ENCODE measurements around the gene SLAIN2. TPM values are rescaled to one million over a fixed set of nuclear protein-coding genes. Genes with fewer than 3 reads are reported as not detected.
"Not testable (repeated sequence)": the region's sequence is repeated elsewhere in the genome, so short reads cannot be mapped to it uniquely, and the experiment has no call there.

The SLAIN2 gene
- total RNA-seq, 1 donor: 83.7 TPM

DNA sequence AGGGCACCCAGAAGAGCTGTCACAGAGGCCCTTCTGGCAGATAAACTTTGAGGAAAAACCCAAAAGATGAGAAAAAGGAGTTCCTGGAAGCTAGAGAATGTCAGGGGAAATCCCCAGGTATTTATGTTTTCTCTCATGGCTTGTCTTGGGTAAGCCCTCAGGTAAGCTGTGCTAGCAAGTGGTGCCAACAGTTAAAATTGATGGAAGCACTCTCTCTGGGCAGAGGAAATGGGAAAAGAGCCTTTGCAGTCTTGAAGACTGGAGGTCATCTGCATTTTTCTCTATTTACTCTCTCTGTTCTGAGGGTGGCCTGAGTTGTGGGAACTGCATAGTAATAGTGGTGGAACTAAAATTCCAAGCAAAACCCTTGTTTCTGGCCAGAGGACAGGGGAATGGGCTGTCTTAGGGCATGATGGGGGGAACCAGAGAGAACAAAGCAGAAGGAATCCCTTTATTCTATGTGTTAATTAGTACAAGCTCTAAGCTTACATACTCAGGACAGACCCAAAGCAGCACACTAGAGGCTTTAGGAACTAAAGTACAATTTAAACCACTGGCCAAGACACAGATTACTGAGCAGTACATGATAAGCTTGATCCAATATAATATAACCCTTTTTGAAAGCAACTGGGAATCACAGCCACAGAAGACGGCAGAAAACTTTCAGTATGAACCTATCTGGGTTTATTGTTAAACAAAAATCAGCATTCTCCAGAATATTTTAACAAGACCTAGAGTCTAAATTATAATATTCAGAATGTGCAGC is 88.6 kb downstream of the SLAIN2 start:
- peaks cover 5% of the 10 kb centered on the region for H3K4me1 ChIP-seq (ENCODE audit: insufficient read depth, low read length)
- H3K27me3 ChIP-seq (ENCODE audit: insufficient read depth, low read length): no peaks in the 10 kb centered on the region
- H3K4me3 ChIP-seq (ENCODE audit: low read length): no peak overlapping the region
- H3K9me3 ChIP-seq (ENCODE audit: low read depth, low read length): no peaks in the 10 kb centered on the region

- no peak overlapping the region for H3K4me3 ChIP-seq (ENCODE audit: low read length)
- H3K27me3 ChIP-seq (ENCODE audit: insufficient read depth, low read length): no peaks in the 10 kb centered on the region
- H3K4me1 ChIP-seq (ENCODE audit: insufficient read depth, low read length): peaks cover 5% of the 10 kb centered on the region
- no peaks in the 10 kb centered on the region for H3K9me3 ChIP-seq (ENCODE audit: low read depth, low read length)
Observed at GRCh38 chr4:48431401-48431800, 90.1 kb downstream of the SLAIN2 start.

DNA sequence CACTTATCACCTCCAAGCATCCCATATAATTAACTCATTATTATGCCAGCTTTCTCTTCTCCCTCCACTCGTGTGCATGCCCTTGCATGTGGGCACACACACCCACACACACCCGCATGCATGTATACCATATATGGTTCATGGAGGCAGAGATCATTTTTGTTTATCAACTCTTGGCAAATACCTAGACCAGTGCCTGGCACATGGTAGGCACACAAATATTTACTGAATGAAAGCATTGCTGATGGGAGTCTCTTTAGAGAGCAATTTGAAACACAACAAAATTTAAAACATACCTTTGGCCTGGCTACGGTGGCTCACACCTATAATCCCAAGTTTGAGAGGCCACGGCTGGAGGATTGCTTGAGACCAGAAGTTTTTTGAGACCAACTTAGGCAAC is 90.7 kb downstream of the SLAIN2 start:
- H3K9me3 ChIP-seq (ENCODE audit: low read depth, low read length): no peaks in the 10 kb centered on the region
- no peak overlapping the region for H3K4me3 ChIP-seq (ENCODE audit: low read length)
- H3K4me1 ChIP-seq (ENCODE audit: insufficient read depth, low read length): peaks cover 5% of the 10 kb centered on the region
- H3K27me3 ChIP-seq (ENCODE audit: insufficient read depth, low read length): no peaks in the 10 kb centered on the region

DNA sequence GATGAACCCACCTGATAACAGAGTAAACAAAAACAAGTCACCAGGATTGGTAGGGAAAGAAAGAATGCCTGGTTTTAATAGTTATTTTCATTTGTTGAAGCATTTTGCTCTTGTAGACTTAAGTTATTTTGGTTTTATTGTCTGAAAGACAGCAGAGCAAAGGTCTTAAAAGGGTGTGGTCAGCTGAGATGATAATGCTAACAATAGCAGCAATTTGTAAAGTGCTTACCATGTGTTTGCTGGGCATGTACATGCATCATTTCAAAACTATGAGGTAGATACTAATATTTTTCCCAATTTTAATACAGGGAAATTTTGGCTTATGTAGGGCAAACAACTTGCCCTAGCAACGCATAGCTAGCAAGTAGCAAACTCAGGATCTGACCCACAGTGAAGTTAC is 95.0 kb downstream of the SLAIN2 start:
- Histone ChIP-seq H3K4me3 (ENCODE audit: low read length) (no peak overlapping the region), H3K27me3 (ENCODE audit: insufficient read depth, low read length) (no peaks in the 10 kb centered on the region), H3K9me3 (ENCODE audit: low read depth, low read length) (no peaks in the 10 kb centered on the region), H3K4me1 (ENCODE audit: insufficient read depth, low read length) (peaks cover 1% of the 10 kb centered on the region)

- Histone ChIP-seq H3K4me1 (ENCODE audit: insufficient read depth, low read length) (no peaks in the 10 kb centered on the region), H3K4me3 (ENCODE audit: low read length) (no peak overlapping the region), H3K27me3 (ENCODE audit: insufficient read depth, low read length) (no peaks in the 10 kb centered on the region), H3K9me3 (ENCODE audit: low read depth, low read length) (no peaks in the 10 kb centered on the region)
Observed at GRCh38 chr4:48439988-48440387, 98.7 kb downstream of the SLAIN2 start.

DNA sequence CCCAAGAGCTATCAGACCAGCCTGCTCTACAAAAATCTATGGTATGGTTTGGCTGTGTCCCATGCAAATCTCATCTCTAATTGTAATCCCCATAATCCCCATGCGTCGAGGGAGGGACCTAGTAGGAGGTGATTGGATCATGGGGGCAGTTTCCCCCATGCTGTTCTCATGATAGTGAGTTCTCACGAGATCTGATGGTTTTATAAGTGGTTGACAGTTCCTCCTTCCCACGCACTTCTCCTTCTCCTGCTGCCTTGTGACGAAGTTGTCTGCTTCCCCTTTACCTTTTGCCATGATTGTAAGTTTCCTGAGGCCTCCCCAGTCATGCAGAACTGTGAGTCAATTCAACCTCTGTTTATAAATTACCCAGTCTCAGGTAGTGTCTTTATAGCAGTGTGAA is 99.6 kb downstream of the SLAIN2 start:
- H3K4me1 ChIP-seq (ENCODE audit: insufficient read depth, low read length); H3K27me3 ChIP-seq (ENCODE audit: insufficient read depth, low read length); H3K9me3 ChIP-seq (ENCODE audit: low read depth, low read length); H3K4me3 ChIP-seq (ENCODE audit: low read length): not testable (repeated sequence)

DNA sequence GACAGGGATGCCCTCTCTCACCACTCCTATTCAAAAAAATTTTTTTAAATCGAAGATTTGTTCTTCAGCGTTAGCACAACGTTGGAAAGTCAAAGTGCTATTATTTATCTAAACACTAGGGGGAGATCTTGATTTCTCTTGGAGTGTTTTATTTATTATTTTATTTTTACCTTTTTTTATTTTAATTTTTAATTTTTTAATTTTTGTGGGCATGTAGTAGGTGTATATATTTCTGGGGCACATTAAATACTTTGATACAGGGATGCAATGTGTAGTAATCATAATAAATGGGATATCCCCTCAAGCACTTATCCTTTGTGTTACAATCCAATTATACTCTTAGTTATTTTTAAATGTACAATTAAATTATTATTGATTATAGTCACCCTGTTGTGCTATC is 104.4 kb downstream of the SLAIN2 start:
- no peaks in the 10 kb centered on the region for H3K27me3 ChIP-seq (ENCODE audit: insufficient read depth, low read length)
- no peak overlapping the region for H3K4me3 ChIP-seq (ENCODE audit: low read length)
- H3K4me1 ChIP-seq (ENCODE audit: insufficient read depth, low read length): no peaks in the 10 kb centered on the region

GRCh38 chr4:48446642-48447041 is 105.3 kb downstream of the SLAIN2 start:
- H3K27me3 ChIP-seq (ENCODE audit: insufficient read depth, low read length): no peaks in the 10 kb centered on the region
- H3K9me3 ChIP-seq (ENCODE audit: low read depth, low read length): no peaks in the 10 kb centered on the region
- H3K4me3 ChIP-seq (ENCODE audit: low read length): no peak overlapping the region
- H3K4me1 ChIP-seq (ENCODE audit: insufficient read depth, low read length): no peaks in the 10 kb centered on the region

More for the DNA sequence above, 104.4 kb downstream of the SLAIN2 start:
- no peaks in the 10 kb centered on the region for H3K9me3 ChIP-seq (ENCODE audit: low read depth, low read length)

DNA sequence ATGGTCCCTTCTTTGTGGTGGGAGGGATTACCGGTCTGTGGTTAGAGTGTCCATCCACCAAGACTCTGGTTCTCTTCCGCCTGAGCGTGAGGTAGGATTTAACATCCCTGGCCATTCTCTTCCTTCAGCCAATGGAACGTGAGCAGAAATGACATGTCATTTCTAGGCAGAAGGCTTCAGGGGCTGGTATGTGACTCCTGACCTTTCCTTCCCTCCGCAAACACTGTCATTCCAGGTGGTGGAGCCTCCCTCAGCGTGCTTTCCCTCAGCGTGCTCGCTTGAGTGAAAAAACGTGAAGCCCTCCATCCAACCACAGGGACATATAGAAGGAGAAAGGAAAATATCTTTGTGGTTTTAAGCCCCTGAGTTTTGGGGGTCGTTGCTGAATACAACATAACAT is 107.8 kb downstream of the SLAIN2 start:
- Histone ChIP-seq H3K4me1 (ENCODE audit: insufficient read depth, low read length) (no peaks in the 10 kb centered on the region), H3K4me3 (ENCODE audit: low read length) (no peak overlapping the region), H3K27me3 (ENCODE audit: insufficient read depth, low read length) (peaks cover 3% of the 10 kb centered on the region), H3K9me3 (ENCODE audit: low read depth, low read length) (no peaks in the 10 kb centered on the region)

GRCh38 chr4:48450740-48451139 is 109.4 kb downstream of the SLAIN2 start:
- Histone ChIP-seq H3K27me3 (ENCODE audit: insufficient read depth, low read length) (peaks cover 3% of the 10 kb centered on the region), H3K4me3 (ENCODE audit: low read length) (no peak overlapping the region), H3K9me3 (ENCODE audit: low read depth, low read length) (no peaks in the 10 kb centered on the region), H3K4me1 (ENCODE audit: insufficient read depth, low read length) (no peaks in the 10 kb centered on the region)

- not testable (repeated sequence) for H3K27me3 ChIP-seq (ENCODE audit: insufficient read depth, low read length); H3K9me3 ChIP-seq (ENCODE audit: low read depth, low read length); H3K4me1 ChIP-seq (ENCODE audit: insufficient read depth, low read length); H3K4me3 ChIP-seq (ENCODE audit: low read length)
Observed at GRCh38 chr4:48451656-48452055, 110.3 kb downstream of the SLAIN2 start.

GRCh38 chr4:48454591-48454990 is 113.3 kb downstream of the SLAIN2 start:
- Histone ChIP-seq H3K4me3 (ENCODE audit: low read length) (no peak overlapping the region), H3K9me3 (ENCODE audit: low read depth, low read length) (no peaks in the 10 kb centered on the region), H3K4me1 (ENCODE audit: insufficient read depth, low read length) (no peaks in the 10 kb centered on the region), H3K27me3 (ENCODE audit: insufficient read depth, low read length) (peaks cover 3% of the 10 kb centered on the region)

GRCh38 chr4:48461000-48461399 is 119.7 kb downstream of the SLAIN2 start:
- no peaks in the 10 kb centered on the region for H3K27me3 ChIP-seq (ENCODE audit: insufficient read depth, low read length)
- H3K4me1 ChIP-seq (ENCODE audit: insufficient read depth, low read length): no peaks in the 10 kb centered on the region
- H3K9me3 ChIP-seq (ENCODE audit: low read depth, low read length): no peaks in the 10 kb centered on the region
- no peak overlapping the region for H3K4me3 ChIP-seq (ENCODE audit: low read length)

- Histone ChIP-seq H3K9me3 (ENCODE audit: low read depth, low read length) (no peaks in the 10 kb centered on the region), H3K4me1 (ENCODE audit: insufficient read depth, low read length) (no peaks in the 10 kb centered on the region), H3K4me3 (ENCODE audit: low read length) (no peak overlapping the region), H3K27me3 (ENCODE audit: insufficient read depth, low read length) (no peaks in the 10 kb centered on the region)
Observed at GRCh38 chr4:48462363-48462762, 121.0 kb downstream of the SLAIN2 start.

DNA sequence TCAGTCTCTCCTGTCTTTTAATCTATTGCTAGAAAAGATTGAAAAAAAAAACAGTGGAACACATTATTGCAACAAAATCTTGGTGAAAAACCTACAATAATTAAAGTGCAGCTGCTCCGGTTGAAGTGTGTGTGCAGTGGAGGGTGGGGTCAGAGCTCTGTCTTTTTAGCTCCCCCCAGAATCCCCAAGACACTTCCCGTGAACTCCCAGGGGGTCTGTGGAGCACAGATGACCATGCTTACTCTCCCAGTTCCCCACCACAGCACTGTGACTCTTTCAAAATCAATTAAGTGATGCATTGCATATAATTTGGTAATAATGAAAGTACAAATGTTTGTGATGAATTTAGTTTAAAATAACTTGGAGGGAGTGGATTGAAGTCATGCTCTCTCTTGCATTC is 126.1 kb downstream of the SLAIN2 start:
- no peaks in the 10 kb centered on the region for H3K4me1 ChIP-seq (ENCODE audit: insufficient read depth, low read length)
- no peak overlapping the region for H3K4me3 ChIP-seq (ENCODE audit: low read length)
- no peaks in the 10 kb centered on the region for H3K9me3 ChIP-seq (ENCODE audit: low read depth, low read length)
- no peaks in the 10 kb centered on the region for H3K27me3 ChIP-seq (ENCODE audit: insufficient read depth, low read length)

DNA sequence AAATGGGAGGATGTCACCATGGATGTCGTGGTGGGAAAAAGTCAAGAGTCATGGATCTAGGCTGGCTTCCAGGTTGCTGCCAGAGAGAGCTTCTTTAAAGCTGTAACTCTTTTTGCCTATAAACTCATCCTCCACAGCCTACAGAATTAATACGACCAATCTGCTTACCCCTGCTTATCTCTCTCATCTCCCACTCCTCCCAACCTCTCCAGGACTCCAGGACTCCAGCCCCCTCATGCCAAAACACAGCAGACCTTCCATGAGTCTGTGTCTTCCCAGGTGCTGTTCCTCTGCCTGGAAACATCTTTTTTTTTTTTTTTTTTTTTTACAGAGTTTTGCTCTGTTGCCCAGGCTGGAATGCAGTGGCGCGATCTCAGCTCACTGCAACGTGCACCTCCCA is 126.6 kb downstream of the SLAIN2 start:
- H3K4me1 ChIP-seq (ENCODE audit: insufficient read depth, low read length): no peaks in the 10 kb centered on the region
- H3K4me3 ChIP-seq (ENCODE audit: low read length): no peak overlapping the region
- H3K9me3 ChIP-seq (ENCODE audit: low read depth, low read length): no peaks in the 10 kb centered on the region
- H3K27me3 ChIP-seq (ENCODE audit: insufficient read depth, low read length): no peaks in the 10 kb centered on the region
